RWPE2 (cell line): ENCODE data around the gene BRWD1.
"Not testable (repeated sequence)": the region's sequence is repeated elsewhere in the genome, so short reads cannot be mapped to it uniquely, and the experiment has no call there.

Source experiments
- ATAC-seq: fragments of 200-7000 bp; cut with Tn5 transposase; 3 replicates; pipeline ENCODE4 v1.9.1; 2021; ENCODE audit warnings: low read depth
- DNase-seq: peaks from one replicate; pipeline ENCODE4 v3.0.0-alpha.2; 2020; ENCODE audit warnings: low spot score
- H3K27ac ChIP-seq: fragments of 450-650 bp; 2 replicates; pipeline ENCODE4 v1.5.1; 2017; ENCODE audit warnings: mild to moderate bottlenecking; ENCODE audit not compliant: poor library complexity, severe bottlenecking
- H3K27me3 ChIP-seq: fragments of 250-450 bp; sonication (Bioruptor Pico); 2 replicates; pipeline ENCODE4 v1.5.1; 2021; ENCODE audit warnings: mild to moderate bottlenecking, moderate library complexity; ENCODE audit not compliant: insufficient read depth, poor library complexity, severe bottlenecking
- H3K36me3 ChIP-seq: fragments of 250-450 bp; sonication (Bioruptor Pico); 2 replicates; pipeline ENCODE4 v1.5.1; 2020; ENCODE audit warnings: low read depth, mild to moderate bottlenecking, moderate library complexity
- H3K4me1 ChIP-seq: fragments of 250-450 bp; sonication (Bioruptor Pico); 2 replicates; pipeline ENCODE4 v1.5.1; 2021; ENCODE audit warnings: mild to moderate bottlenecking, moderate library complexity; ENCODE audit not compliant: insufficient read depth, poor library complexity, severe bottlenecking
- H3K4me3 ChIP-seq: fragments of 250-450 bp; sonication (Bioruptor Pico); 2 replicates; pipeline ENCODE4 v1.5.1; 2021; ENCODE audit warnings: mild to moderate bottlenecking, moderate library complexity; ENCODE audit not compliant: severe bottlenecking
- H3K9me3 ChIP-seq: fragments of 250-450 bp; sonication (Bioruptor Pico); 2 replicates; pipeline ENCODE4 v1.5.1; 2021; ENCODE audit warnings: mild to moderate bottlenecking, moderate library complexity; ENCODE audit not compliant: severe bottlenecking
- TF ChIP-seq, protein P1 (sequence below): fragments of 450-650 bp; IDR thresholded peaks from one replicate; pipeline ENCODE4 v1.5.1; 2017; ENCODE audit warnings: mild to moderate bottlenecking, moderate library complexity; ENCODE audit not compliant: poor library complexity, severe bottlenecking

Gene BRWD1

DNA sequence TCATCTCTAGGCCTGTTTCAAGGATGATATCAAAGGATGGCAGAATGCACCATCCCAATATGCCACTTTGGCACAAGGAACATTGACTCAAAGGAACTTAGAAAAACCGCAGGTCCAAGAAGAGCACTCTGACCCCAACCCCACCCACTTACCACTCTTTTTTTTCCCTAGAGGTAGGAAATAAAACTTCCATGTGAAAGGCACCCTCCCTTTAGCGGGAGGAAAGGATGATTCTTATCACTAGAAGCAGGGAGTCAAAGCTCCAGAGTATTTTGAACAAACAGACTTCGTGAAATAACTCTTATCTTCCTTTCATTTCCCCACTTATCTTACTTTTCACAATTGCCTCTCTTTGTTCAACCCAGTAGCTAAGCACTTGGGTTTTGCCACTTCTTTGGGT lies 152.4 kb downstream of the BRWD1 start:
- TF ChIP-seq, protein P1, sequence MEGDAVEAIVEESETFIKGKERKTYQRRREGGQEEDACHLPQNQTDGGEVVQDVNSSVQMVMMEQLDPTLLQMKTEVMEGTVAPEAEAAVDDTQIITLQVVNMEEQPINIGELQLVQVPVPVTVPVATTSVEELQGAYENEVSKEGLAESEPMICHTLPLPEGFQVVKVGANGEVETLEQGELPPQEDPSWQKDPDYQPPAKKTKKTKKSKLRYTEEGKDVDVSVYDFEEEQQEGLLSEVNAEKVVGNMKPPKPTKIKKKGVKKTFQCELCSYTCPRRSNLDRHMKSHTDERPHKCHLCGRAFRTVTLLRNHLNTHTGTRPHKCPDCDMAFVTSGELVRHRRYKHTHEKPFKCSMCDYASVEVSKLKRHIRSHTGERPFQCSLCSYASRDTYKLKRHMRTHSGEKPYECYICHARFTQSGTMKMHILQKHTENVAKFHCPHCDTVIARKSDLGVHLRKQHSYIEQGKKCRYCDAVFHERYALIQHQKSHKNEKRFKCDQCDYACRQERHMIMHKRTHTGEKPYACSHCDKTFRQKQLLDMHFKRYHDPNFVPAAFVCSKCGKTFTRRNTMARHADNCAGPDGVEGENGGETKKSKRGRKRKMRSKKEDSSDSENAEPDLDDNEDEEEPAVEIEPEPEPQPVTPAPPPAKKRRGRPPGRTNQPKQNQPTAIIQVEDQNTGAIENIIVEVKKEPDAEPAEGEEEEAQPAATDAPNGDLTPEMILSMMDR, result no peak
- DNase-seq (no peak), ATAC-seq (no peak)
- no peak overlapping the region for H3K4me3 ChIP-seq
- no peaks in the 10 kb centered on the region for H3K36me3 ChIP-seq
- no peaks in the 10 kb centered on the region for H3K27me3 ChIP-seq
- H3K9me3 ChIP-seq, result peaks cover 6% of the 10 kb centered on the region
- H3K4me1 ChIP-seq, result no peaks in the 10 kb centered on the region
- H3K27ac ChIP-seq, result no peak overlapping the region

DNA sequence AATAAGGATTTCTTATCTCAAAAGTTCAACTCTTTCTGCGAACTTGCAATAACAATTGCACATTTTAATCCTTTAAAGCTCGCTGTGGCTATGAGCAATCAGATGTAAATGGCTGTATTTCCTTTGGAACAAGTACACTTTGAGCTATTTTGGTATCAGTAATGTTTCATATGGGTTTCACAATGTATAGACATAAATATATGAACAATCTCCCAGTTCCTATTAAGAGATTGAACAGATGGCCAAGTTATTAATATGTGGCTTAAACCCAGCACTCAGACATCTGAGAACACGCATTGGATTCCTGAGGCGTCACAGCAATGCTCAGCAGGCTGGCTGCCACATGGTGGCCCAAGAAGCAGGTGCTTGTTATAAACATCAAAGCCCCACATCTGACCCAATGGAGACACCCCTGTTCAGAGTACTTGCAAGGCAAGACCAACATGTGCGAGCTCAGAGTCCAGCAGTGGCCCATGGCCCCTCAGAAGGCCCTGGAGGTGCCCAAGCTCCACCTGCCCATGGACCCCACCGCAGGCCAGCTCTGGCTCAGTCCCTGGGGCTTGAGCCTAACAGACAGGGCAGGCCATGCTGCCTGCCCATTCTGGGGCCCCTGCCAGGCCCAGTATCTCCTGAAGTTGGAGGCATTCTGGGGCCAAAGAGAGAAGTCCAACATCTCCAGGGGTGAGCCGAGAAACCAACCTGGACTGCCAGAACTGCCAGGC lies 153.9 kb downstream of the BRWD1 start:
- ATAC-seq, result no peak
- H3K36me3 ChIP-seq, result no peaks in the 10 kb centered on the region
- H3K27me3 ChIP-seq, result no peaks in the 10 kb centered on the region
- no peaks in the 10 kb centered on the region for H3K4me1 ChIP-seq
- H3K4me3 ChIP-seq, result no peak overlapping the region
- no peak for DNase-seq
- peaks cover 3% of the 10 kb centered on the region for H3K9me3 ChIP-seq
- H3K27ac ChIP-seq, result no peak overlapping the region
- TF ChIP-seq, protein P1, result no peak

DNA sequence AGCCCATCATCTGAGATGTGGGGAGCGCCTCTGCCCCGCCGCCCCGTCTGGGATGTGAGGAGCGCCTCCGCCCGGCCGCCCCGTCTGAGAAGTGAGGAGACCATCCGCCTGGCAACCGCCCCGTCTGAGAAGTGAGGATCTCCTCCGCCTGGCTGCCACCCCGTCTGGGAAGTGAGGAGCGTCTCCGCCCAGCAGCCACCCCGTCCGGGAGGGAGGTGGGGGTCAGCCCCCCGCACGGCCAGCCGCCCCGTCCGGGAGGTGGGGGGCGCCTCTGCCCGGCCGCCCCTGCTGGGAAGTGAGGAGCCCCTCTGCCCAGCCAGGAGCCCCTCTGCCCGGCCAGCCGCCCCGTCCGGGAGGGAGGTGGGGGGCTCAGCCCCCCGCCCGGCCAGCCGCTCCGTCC lies 156.2 kb downstream of the BRWD1 start:
- not testable (repeated sequence) for H3K27ac ChIP-seq, H3K4me3 ChIP-seq, ATAC-seq, H3K36me3 ChIP-seq, H3K9me3 ChIP-seq, H3K27me3 ChIP-seq, DNase-seq, H3K4me1 ChIP-seq

DNA sequence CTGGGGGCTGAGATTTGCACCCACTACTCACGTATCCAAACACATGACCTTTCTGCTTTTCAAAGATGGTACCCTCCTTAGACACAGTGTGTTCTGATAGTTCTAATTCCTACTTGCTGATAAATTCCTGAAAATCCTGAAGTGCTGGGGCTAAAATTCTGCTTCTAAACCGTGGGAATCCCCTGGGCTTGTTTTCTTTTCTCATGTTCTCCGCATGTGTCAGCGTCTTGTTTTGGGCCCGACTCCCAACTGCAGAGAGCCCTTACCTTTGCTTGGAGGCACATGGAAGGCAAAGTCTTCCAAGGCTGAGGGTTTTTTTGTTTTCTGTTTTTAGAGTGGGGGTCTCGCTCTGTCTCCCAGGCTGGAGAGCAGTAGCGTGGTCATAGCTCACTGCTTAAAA lies 157.4 kb downstream of the BRWD1 start:
- Histone ChIP-seq H3K27ac (no peak overlapping the region), H3K27me3 (no peaks in the 10 kb centered on the region), H3K36me3 (no peaks in the 10 kb centered on the region), H3K4me3 (no peak overlapping the region), H3K9me3 (no peaks in the 10 kb centered on the region), H3K4me1 (no peaks in the 10 kb centered on the region)
- TF ChIP-seq, protein P1, result no peak
- ATAC-seq, result no peak
- no peak for DNase-seq

DNA sequence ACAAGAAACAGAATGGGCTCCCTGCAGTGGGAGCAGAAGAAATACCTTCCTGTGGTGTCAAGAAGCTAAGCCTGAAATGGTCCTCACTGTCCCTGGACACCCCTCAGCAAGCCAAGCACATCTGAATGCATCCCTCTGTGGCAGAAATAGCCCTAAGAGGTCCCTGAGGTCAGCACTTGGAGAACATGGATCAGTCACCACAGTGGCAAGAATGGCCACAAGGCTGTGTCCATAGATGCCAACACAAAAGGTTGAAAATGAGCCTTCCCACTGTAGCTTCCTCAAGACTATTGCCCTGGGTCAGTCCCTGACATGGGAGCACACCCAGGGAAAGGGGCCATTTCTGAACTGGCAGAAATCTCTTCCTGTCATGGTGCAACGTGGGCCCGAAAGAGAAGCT lies 157.9 kb downstream of the BRWD1 start:
- TF ChIP-seq, protein P1, result no peak
- Histone ChIP-seq H3K4me1 (no peaks in the 10 kb centered on the region), H3K27me3 (no peaks in the 10 kb centered on the region), H3K36me3 (no peaks in the 10 kb centered on the region), H3K27ac (no peak overlapping the region), H3K4me3 (no peak overlapping the region), H3K9me3 (no peaks in the 10 kb centered on the region)
- ATAC-seq (no peak), DNase-seq (no peak)
